Mesodermal cell (in vitro differentiated cells): ENCODE results near the gene RMP24.
"Not testable (repeated sequence)": the region's sequence is repeated elsewhere in the genome, so short reads cannot be mapped to it uniquely, and the experiment has no call there.

Experiments used
- H3K27ac ChIP-seq: 2 replicates; pipeline ENCODE4 v1.7.0; 2013; ENCODE audit warnings: mild to moderate bottlenecking, low read depth, low read length, moderate library complexity; ENCODE audit not compliant: severe bottlenecking
- H3K36me3 ChIP-seq: 2 replicates; pipeline ENCODE4 v1.7.1; 2013; ENCODE audit warnings: mild to moderate bottlenecking, low read length, moderate library complexity; ENCODE audit not compliant: control insufficient read depth, insufficient read depth
- H3K4me1 ChIP-seq: one replicate; pipeline ENCODE4 v1.7.1; 2013; ENCODE audit warnings: mild to moderate bottlenecking, low read length; ENCODE audit not compliant: insufficient read depth, control insufficient read depth, poor library complexity, severe bottlenecking
- H3K4me3 ChIP-seq: 2 replicates; pipeline ENCODE4 v1.7.0; 2013; ENCODE audit warnings: low read length, control low read depth, mild to moderate bottlenecking; ENCODE audit not compliant: insufficient read depth, poor library complexity, severe bottlenecking; ENCODE audit errors: extremely low read depth
- H3K9me3 ChIP-seq: 2 replicates; pipeline ENCODE4 v1.7.1; 2013; ENCODE audit warnings: mild to moderate bottlenecking, low read length, moderate library complexity; ENCODE audit not compliant: control insufficient read depth
- WGBS, 2 experiments: methylation state at CpG; one replicate each; pipeline ENCODE4 v1.1.5; 2013; ENCODE audit warnings: missing lambda C conversion rate in 2 of 2; ENCODE audit not compliant: insufficient coverage in 2 of 2; 5-methylcytosine and 5-hydroxymethylcytosine counted together

RMP24 gene

DNA sequence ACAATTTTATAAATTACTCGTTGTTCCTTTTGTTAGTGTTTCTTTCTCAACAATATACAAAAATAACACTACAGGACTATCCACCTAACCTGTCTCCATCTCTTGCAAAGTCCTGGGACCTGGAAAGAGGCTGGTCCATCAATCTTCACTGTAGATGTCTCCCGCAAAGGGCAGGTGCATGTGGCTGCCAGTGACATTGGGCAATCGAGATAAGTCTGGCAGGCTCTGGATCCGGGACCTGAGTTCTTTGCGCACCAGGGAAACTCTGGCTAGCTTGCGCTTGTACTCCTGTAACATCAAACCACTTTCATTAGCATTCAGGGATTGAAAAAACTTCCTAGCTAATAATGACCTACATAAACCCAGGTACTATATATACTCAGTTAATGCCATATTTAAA lies 20.5 kb downstream of the RMP24 start:
- H3K27ac ChIP-seq, result no peak overlapping the region
- H3K9me3 ChIP-seq, result no peaks in the 10 kb centered on the region
- H3K36me3 ChIP-seq, result peaks cover 18% of the 10 kb centered on the region
- WGBS, 2 experiments, result 90 to 98% methylated on average over 6 of the region's 6 CpGs
- H3K4me1 ChIP-seq, result no peaks in the 10 kb centered on the region
- H3K4me3 ChIP-seq, result no peak overlapping the region

DNA sequence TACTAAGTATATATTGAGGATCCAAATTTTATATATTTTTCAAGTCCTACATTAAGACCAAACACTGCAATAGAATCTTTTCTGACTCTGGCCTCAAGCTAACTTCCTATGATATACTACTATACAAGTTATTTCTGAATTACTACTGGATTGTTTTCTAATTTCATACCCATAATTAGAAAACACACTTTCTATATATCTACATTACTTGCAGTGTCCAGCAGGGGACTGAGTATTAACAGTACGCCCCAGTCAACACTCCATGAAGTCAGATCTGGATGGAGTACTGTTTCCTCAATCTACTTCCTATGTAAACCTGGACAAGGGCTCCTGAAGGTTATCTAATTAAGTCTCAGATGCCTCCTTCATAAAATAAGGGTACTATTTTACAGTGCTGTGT lies 26.5 kb downstream of the RMP24 start:
- WGBS, 2 experiments, result 100% methylated on average over 1 of the region's 1 CpG
- H3K9me3 ChIP-seq, result no peaks in the 10 kb centered on the region
- H3K4me1 ChIP-seq, result no peaks in the 10 kb centered on the region
- no peaks in the 10 kb centered on the region for H3K36me3 ChIP-seq
- H3K27ac ChIP-seq, result no peak overlapping the region
- no peak overlapping the region for H3K4me3 ChIP-seq

DNA sequence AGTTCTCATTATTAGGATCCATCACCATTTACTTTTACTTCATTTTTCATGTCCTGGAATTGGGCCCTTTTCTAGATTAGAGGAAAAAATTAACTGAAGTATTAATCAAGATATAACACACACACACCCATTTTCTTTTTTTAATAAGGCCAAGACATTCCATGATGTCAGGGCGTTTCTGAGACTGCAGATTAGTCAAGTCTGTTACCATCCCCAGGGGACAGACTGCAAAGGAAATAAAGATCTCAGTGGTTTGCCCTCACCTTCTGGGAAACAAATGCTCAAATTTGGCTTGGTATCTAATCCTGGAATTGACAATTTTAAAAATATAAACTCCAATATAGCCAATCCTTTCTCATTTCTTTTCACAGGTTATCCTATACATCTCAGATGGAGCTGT lies 27.4 kb downstream of the RMP24 start:
- H3K9me3 ChIP-seq, result no peaks in the 10 kb centered on the region
- no peak overlapping the region for H3K27ac ChIP-seq
- no peaks in the 10 kb centered on the region for H3K36me3 ChIP-seq
- no peaks in the 10 kb centered on the region for H3K4me1 ChIP-seq
- no peak overlapping the region for H3K4me3 ChIP-seq
- WGBS, 2 experiments, result 100% methylated on average over 1 of the region's 1 CpG

DNA sequence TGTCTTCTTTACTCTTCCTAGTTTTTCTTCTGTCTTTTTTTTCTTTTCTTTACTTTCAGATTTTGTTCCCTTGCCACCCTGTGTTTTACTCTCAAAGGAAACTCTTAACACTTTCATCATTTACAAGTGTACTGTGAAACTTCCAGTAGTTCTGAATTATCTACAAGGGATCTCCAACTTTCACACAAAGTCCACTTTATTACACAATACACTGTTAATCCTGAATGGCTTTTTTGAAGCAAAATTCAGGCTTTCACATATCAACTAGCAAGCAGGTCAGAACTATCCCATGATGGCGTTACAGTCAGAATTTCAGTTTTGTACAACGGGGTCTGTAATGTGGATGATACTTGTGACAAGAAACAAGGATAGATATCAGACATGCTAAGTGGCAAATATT lies 34.5 kb downstream of the RMP24 start:
- Histone ChIP-seq H3K4me1 (no peaks in the 10 kb centered on the region), H3K27ac (no peak overlapping the region), H3K9me3 (no peaks in the 10 kb centered on the region), H3K4me3 (no peak overlapping the region), H3K36me3 (no peaks in the 10 kb centered on the region)
- 100% methylated on average over 2 of the region's 2 CpGs for WGBS, 2 experiments

DNA sequence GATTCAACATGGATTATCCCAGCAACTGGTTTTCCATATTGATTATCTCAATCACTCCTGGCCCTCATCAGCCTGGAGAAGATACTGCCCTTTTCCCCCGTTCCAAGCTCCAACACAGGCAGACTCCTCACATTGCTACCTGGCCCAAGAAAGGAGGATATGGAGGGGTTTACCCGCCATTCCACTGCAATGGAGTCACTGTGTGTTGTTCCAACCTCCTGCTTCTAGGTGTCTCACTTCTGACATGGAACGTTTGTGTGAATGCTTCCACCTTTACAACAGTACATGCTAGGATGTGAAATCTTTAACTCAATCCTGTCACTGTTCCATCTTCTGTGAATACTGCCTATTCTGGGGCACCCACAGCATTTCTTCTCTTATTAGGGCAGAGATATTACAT lies 36.7 kb downstream of the RMP24 start:
- 85% methylated on average over 2 of the region's 3 CpGs; no CpG with 5 or more reads in 1 of the 2 experiments for WGBS, 2 experiments
- no peaks in the 10 kb centered on the region for H3K4me1 ChIP-seq
- no peak overlapping the region for H3K27ac ChIP-seq
- no peak overlapping the region for H3K4me3 ChIP-seq
- no peaks in the 10 kb centered on the region for H3K9me3 ChIP-seq
- H3K36me3 ChIP-seq, result no peaks in the 10 kb centered on the region

DNA sequence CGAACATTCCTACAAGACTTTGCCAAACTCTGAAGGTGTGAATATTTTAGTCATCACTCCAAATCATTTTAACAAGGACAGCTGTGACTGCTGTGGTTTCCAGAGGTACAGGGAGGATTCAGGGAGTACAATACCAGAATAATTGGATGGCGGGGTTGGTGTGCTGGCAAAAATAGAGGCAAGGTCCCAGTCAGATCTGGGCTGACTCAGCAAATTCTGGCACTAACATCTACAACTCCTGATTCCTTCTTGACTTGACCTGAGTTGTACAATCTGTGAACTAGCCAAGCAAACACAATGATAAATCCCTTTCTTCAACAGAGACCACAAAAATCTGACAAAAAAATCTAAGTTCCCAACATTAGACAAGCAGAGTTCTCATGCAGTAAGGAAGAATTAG lies 40.4 kb downstream of the RMP24 start:
- H3K36me3 ChIP-seq, result no peaks in the 10 kb centered on the region
- no peaks in the 10 kb centered on the region for H3K9me3 ChIP-seq
- no peak overlapping the region for H3K27ac ChIP-seq
- no peak overlapping the region for H3K4me3 ChIP-seq
- H3K4me1 ChIP-seq, result no peaks in the 10 kb centered on the region
- 100% methylated on average over 1 of the region's 2 CpGs; no CpG with 5 or more reads in 1 of the 2 experiments for WGBS, 2 experiments

DNA sequence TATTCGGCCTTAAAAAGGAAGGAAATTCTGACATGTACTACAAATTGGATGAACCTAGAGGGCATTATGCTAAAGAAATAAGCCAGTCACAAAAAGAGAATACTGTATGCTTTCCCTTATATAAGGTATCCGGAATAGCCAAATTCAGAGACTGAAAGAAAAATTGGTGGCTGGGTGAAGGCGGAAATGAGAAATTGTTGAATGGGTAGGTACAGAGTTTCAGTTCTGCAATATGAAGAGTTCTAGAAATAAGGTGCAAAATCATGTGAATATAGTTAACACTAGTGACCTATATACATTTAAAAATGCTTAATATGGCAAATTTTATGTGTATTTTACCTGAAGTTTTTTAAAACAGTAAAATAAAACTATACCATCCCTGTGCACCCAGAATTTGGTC lies 43.1 kb downstream of the RMP24 start:
- Histone ChIP-seq H3K4me1 (no peaks in the 10 kb centered on the region), H3K27ac (no peak overlapping the region), H3K4me3 (no peak overlapping the region), H3K9me3 (no peaks in the 10 kb centered on the region), H3K36me3 (no peaks in the 10 kb centered on the region)
- WGBS, 2 experiments, result 100% methylated on average over 1 to 2 of the region's 3 CpGs

DNA sequence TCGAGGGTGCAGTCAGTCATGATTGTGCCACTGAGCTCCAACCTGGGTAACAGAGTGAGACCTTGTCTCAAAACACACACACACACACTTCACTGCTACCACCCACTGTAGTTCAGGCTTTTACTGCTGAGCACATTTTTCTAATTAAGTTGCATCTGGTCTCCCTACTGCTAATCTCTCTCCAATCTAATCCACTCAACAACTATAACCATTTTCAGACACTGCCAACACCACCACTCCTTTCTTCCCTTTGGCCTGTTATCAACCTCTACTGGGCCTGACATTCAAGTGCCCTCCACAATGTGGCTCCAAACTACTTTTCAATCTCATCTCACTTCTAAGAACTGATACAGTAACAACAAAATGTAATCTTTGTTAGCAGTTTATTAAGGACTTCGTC lies 44.8 kb downstream of the RMP24 start:
- no peaks in the 10 kb centered on the region for H3K9me3 ChIP-seq
- H3K4me3 ChIP-seq, result no peak overlapping the region
- 56 to 100% methylated on average over 1 of the region's 2 CpGs for WGBS, 2 experiments
- no peaks in the 10 kb centered on the region for H3K36me3 ChIP-seq
- H3K4me1 ChIP-seq, result no peaks in the 10 kb centered on the region
- H3K27ac ChIP-seq, result no peak overlapping the region

DNA sequence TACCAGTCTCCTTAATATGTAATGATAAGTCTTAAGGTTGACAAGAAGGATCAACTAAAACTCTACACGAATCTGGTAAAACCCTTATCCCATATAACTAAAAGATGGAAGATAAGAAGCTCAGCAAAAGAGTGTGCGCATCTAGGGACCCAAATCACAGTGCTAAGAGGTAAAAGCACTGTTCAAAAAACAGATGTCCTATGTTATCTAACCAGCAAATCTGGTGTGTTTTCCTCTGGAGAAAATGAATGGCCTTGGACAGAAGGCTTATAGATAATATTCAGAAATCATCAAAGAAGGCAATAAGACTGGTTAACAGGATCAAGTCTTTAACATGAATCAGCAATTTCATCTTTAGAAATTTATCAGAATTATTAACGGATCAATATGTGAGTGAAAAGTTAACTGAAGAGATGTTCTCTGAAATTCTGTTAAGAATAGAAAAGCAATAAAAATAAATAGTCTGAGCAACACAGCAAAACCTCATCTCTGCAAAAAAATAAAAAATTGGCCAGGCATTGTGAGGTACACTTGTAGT lies 47.8 kb downstream of the RMP24 start:
- H3K4me1 ChIP-seq, result no peaks in the 10 kb centered on the region
- no peaks in the 10 kb centered on the region for H3K9me3 ChIP-seq
- H3K36me3 ChIP-seq, result peaks cover 4% of the 10 kb centered on the region
- H3K27ac ChIP-seq, result no peak overlapping the region
- WGBS, 2 experiments, result 100% methylated on average over 1 of the region's 3 CpGs
- H3K4me3 ChIP-seq, result no peak overlapping the region

DNA sequence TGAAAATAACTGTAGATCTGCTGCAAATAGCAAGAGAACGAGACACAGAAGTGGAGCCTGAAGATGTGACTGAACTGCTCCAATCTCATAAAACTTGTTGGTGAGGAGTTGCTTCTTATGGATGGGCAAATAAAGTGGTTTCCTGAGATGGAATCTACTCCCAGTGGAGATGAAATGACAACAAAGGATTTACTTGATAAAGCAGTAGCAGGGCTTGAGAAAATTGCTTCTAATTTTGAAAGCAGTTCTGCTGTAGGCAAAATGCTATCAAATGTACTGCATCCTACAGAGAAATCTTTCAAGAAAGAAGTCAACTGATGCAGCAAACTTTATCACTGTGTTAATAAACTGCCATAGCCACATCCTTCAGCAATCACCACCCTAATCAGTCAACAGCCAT lies 50.9 kb downstream of the RMP24 start:
- no peak overlapping the region for H3K27ac ChIP-seq
- H3K9me3 ChIP-seq, result no peaks in the 10 kb centered on the region
- peaks cover 24% of the 10 kb centered on the region for H3K36me3 ChIP-seq
- 78 to 100% methylated on average over 1 of the region's 1 CpG for WGBS, 2 experiments
- no peak overlapping the region for H3K4me3 ChIP-seq
- H3K4me1 ChIP-seq, result no peaks in the 10 kb centered on the region

DNA sequence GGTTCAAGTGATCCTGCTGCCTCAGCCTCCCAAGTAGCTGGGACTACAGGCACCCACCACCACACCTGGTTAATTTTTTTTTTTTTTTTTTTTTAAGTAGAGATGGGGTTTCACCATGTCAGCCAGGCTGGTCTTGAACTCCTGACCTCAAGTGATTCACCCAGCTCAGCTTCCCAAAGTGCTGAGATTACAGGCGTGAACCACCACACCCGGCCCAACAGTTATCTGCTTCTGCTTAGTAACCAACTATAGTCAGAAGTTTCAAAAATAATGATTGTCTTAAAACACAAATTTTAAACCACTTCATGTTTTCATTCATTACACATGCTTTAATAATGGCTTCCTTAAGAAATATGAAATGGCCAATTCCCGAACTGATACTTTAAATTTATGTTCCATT lies 51.8 kb downstream of the RMP24 start:
- H3K4me3 ChIP-seq, H3K27ac ChIP-seq, H3K4me1 ChIP-seq, H3K9me3 ChIP-seq: not testable (repeated sequence)
- H3K36me3 ChIP-seq, result peaks cover 30% of the 10 kb centered on the region
- 100% methylated on average over 1 of the region's 3 CpGs; no CpG with 5 or more reads in 1 of the 2 experiments for WGBS, 2 experiments
